Loucy (cell line): ENCODE data around the gene DNAH6.

ENCODE experiments used
- CTCF ChIP-seq: fragments of 200-600 bp; sonication (generic); conservative IDR thresholded peaks from 2 replicates; pipeline ENCODE4 v1.5.1; 2014; ENCODE audit warnings: mild to moderate bottlenecking, antibody characterized with exemption, low read length
- EZH2phosphoT487 ChIP-seq: fragments of 200-600 bp; IDR thresholded peaks from 2 replicates; pipeline ENCODE4 v1.6.1; 2018; ENCODE audit warnings: antibody characterized with exemption, mild to moderate bottlenecking, moderate library complexity, borderline replicate concordance

- TF ChIP-seq CTCF: no peak
- TF ChIP-seq EZH2phosphoT487: no peak
Observed at GRCh38 chr2:84861539-84861938, 345.2 kb downstream of the DNAH6 start.
